CD14-positive monocyte (primary cell): ENCODE results near the gene NDUFC2. TPM values are rescaled to one million over a fixed set of nuclear protein-coding genes. Genes with fewer than 3 reads are reported as not detected.
"Not testable (repeated sequence)": the region's sequence is repeated elsewhere in the genome, so short reads cannot be mapped to it uniquely, and the experiment has no call there.

Experiments
- DNase-seq, 3 donors: peaks; one replicate each; pipeline ENCODE4 v3.0.0-alpha.2; 2011 to 2022
- H2AFZ ChIP-seq: 2 replicates; pipeline ENCODE4 v1.6.0; 2012; ENCODE audit warnings: mild to moderate bottlenecking, low read depth, low read length, inconsistent platforms; ENCODE audit not compliant: insufficient read depth, poor library complexity, severe bottlenecking
- H3K27ac ChIP-seq, 2 donors: 1 replicate in 1 of 2; 2 replicates in 1 of 2; pipeline ENCODE4 v1.5.1; 2012 to 2013; ENCODE audit warnings: low read length in 2 of 2, control low read depth in 1 of 2, inconsistent platforms in 1 of 2, low read depth in 1 of 2, mild to moderate bottlenecking in 1 of 2
- H3K27me3 ChIP-seq, 2 donors: one replicate each; pipeline versions ENCODE4 v1.6.0 to v1.6.1; 2011 to 2013; ENCODE audit warnings: low read length in 2 of 2; ENCODE audit not compliant: control insufficient read depth in 2 of 2, insufficient read depth in 2 of 2
- H3K36me3 ChIP-seq, 2 donors: replicated peaks in 1 of 2; 1 replicate in 1 of 2; 2 replicates in 1 of 2; pipeline versions ENCODE4 v1.5.1 to v1.6.1; 2012 to 2013; ENCODE audit warnings: low read length in 2 of 2, control low read depth in 1 of 2, inconsistent platforms in 1 of 2, mild to moderate bottlenecking in 1 of 2; ENCODE audit not compliant: insufficient read depth in 2 of 2, control insufficient read depth in 1 of 2
- H3K4me1 ChIP-seq, 2 donors: 1 replicate in 1 of 2; 2 replicates in 1 of 2; pipeline versions ENCODE4 v1.5.1 to v1.6.1; 2012 to 2013; ENCODE audit warnings: low read length in 2 of 2, control low read depth in 1 of 2, inconsistent platforms in 1 of 2, mild to moderate bottlenecking in 1 of 2, moderate library complexity in 1 of 2; ENCODE audit not compliant: insufficient read depth in 2 of 2, control insufficient read depth in 1 of 2
- H3K4me2 ChIP-seq: replicated peaks from 2 replicates; pipeline ENCODE3; 2012; ENCODE audit warnings: low read length, moderate library complexity, mild to moderate bottlenecking; ENCODE audit not compliant: poor library complexity, severe bottlenecking; ENCODE audit errors: extremely low read depth
- H3K4me3 ChIP-seq, 3 experiments: fragments of 200-600 bp in 1 of 3; sonication (generic) in 1 of 3; replicated peaks in 1 of 3; 1 replicate in 2 of 3; 2 replicates in 1 of 3; pipeline ENCODE4 v1.5.1; 2011 to 2013; ENCODE audit warnings: low read length in 3 of 3, mild to moderate bottlenecking in 3 of 3, control low read depth in 2 of 3, low read depth in 2 of 3, inconsistent platforms in 1 of 3, moderate library complexity in 1 of 3
- H3K79me2 ChIP-seq: 2 replicates; pipeline ENCODE4 v1.6.0; 2012; ENCODE audit warnings: mild to moderate bottlenecking, control low read depth, inconsistent platforms, low read length, moderate library complexity; ENCODE audit not compliant: insufficient read depth
- H3K9ac ChIP-seq: 2 replicates; pipeline ENCODE4 v1.6.0; 2017; ENCODE audit warnings: low read length, mild to moderate bottlenecking; ENCODE audit not compliant: insufficient read depth, poor library complexity, severe bottlenecking
- H3K9me3 ChIP-seq, 2 donors: replicated peaks in 1 of 2; 1 replicate in 1 of 2; 2 replicates in 1 of 2; pipeline versions ENCODE4 v1.5.1 to v1.6.1; 2012 to 2013; ENCODE audit warnings: low read length in 2 of 2, control low read depth in 1 of 2; ENCODE audit not compliant: control insufficient read depth in 1 of 2, insufficient read depth in 1 of 2
- H4K20me1 ChIP-seq: 2 replicates; pipeline ENCODE4 v1.6.0; 2012; ENCODE audit warnings: mild to moderate bottlenecking, low read length, control low read depth, moderate library complexity; ENCODE audit not compliant: insufficient read depth
- H3K27ac Mint-ChIP-seq, 7 donors: one replicate each; pipeline ENCODE4 v1.8.0; 2020; ENCODE audit warnings: mild to moderate bottlenecking in 7 of 7, mixed read lengths in 7 of 7, moderate library complexity in 6 of 7, inconsistent platforms in 2 of 7
- H3K27me3 Mint-ChIP-seq, 3 donors: one replicate each; pipeline ENCODE4 v1.8.0; 2021 to 2022; ENCODE audit warnings: low read depth in 3 of 3, mild to moderate bottlenecking in 3 of 3, mixed read lengths in 3 of 3, moderate library complexity in 3 of 3, inconsistent platforms in 1 of 3
- H3K36me3 Mint-ChIP-seq, 2 donors: one replicate each; pipeline ENCODE4 v1.8.0; 2020; ENCODE audit warnings: mixed read lengths in 2 of 2, inconsistent platforms in 1 of 2, mild to moderate bottlenecking in 1 of 2
- H3K4me1 Mint-ChIP-seq: one replicate; pipeline ENCODE4 v1.8.0; 2020; ENCODE audit warnings: mild to moderate bottlenecking, mixed read lengths
- H3K4me3 Mint-ChIP-seq, 2 donors: one replicate each; pipeline ENCODE4 v1.8.0; 2020; ENCODE audit warnings: mild to moderate bottlenecking in 2 of 2, mixed read lengths in 2 of 2, moderate library complexity in 1 of 2
- H3K9me3 Mint-ChIP-seq, 7 donors: one replicate each; pipeline ENCODE4 v1.8.0; 2020 to 2022; ENCODE audit warnings: mixed read lengths in 7 of 7, mild to moderate bottlenecking in 6 of 7, moderate library complexity in 6 of 7, inconsistent platforms in 2 of 7
- WGBS: methylation state at CpG from one replicate; pipeline ENCODE4 v1.1.5; 2013; ENCODE audit warnings: missing lambda C conversion rate; ENCODE audit not compliant: insufficient coverage; 5-methylcytosine and 5-hydroxymethylcytosine counted together
- intact Hi-C, 2 donors: fragments of 100-400 bp; cut with micrococcal nuclease; formaldehyde crosslinking; loops; one replicate each; pipeline versions ENCODE4 v1.15.0 to v1.15.1; 2023
- polyA plus RNA-seq, 3 donors: library from polyadenylated mRNA; depleted of rRNA in 1 of 3; unstranded in 2 of 3; stranded (reverse) in 1 of 3; fragments of 300-500 nt in 2 of 3; fragments of >200 nt in 1 of 3; fragmentation: Illumina TruSeq in 2 of 3; gene quantifications; 1 replicate in 2 of 3; 2 replicates in 1 of 3; pipeline ENCODE4 v1.2.3, GENCODE V29; 2012 to 2021
- TF ChIP-seq, protein P1 (sequence below): fragments of 200-600 bp; IDR thresholded peaks from one replicate; pipeline ENCODE4 v1.8.0; 2022; ENCODE audit warnings: antibody characterized with exemption, mild to moderate bottlenecking

The NDUFC2 gene
- polyA plus RNA-seq, 3 donors: 47.7 to 219 (median 209) TPM

DNA sequence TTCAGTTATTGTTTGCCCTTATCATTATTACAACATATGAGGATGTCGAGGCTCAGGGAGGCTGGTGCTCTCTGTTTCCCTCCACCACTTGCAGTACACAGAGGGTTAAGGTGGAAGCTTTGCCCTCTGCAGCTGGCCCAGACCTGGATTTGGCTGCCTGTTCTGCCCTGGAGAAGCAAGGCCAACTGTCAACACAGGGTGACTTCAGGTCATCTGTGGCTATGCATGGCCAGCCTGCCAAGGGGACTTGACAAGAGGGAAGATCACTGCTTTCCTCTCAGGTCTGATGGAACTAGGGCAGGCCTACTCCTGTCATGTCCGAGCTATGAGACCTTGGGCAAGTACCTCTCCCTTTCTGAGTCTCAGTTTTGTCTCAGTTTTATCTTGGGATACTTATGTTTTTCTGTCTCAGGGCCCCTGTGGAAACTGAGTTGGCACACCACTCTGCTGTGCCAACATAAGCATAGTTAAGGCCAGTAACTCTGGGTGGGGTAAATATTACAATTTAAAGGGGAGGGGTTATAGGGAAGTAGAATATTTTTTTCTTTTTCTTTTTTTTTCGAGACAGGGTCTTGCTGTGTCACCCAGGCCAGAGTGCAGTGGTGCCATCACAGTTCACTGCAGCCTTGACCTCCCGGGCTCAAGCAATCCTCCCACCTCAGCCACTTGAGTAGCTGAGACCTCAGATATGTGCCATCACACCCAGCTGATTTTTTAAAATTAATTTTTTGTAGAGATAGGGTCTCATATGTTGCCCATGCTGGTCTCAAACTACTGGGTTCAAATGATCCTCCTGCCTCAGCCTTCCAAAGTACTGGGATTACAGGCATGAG is 18.4 kb downstream of the NDUFC2 start:
- TF ChIP-seq, protein P1, sequence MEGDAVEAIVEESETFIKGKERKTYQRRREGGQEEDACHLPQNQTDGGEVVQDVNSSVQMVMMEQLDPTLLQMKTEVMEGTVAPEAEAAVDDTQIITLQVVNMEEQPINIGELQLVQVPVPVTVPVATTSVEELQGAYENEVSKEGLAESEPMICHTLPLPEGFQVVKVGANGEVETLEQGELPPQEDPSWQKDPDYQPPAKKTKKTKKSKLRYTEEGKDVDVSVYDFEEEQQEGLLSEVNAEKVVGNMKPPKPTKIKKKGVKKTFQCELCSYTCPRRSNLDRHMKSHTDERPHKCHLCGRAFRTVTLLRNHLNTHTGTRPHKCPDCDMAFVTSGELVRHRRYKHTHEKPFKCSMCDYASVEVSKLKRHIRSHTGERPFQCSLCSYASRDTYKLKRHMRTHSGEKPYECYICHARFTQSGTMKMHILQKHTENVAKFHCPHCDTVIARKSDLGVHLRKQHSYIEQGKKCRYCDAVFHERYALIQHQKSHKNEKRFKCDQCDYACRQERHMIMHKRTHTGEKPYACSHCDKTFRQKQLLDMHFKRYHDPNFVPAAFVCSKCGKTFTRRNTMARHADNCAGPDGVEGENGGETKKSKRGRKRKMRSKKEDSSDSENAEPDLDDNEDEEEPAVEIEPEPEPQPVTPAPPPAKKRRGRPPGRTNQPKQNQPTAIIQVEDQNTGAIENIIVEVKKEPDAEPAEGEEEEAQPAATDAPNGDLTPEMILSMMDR: no peak
- Histone ChIP-seq H3K9ac (no peak overlapping the region), H3K4me3 (no peak overlapping the region), H3K36me3 (no peaks in the 10 kb centered on the region), H2AFZ (no peak overlapping the region), H4K20me1 (no peaks in the 10 kb centered on the region), H3K4me2 (no peak overlapping the region), H3K79me2 (no peaks in the 10 kb centered on the region), H3K4me1 (no peaks in the 10 kb centered on the region), H3K9me3 (no peaks in the 10 kb centered on the region), H3K27ac (no peak overlapping the region), H3K27me3 (no peaks in the 10 kb centered on the region)
- WGBS: 100% methylated on average over 1 of the region's 4 CpGs
- Mint-ChIP-seq H3K36me3 (peaks cover 3 to 5% of the 10 kb centered on the region in 2 donors), H3K27ac (peak overlapping the region in 4 of 7 donors; percentile 15 to 50 (median 18)), H3K27me3 (peaks cover 0 to 1% (median 0%) of the 10 kb centered on the region in 3 donors), H3K4me3 (no peak overlapping the region), H3K4me1 (no peaks in the 10 kb centered on the region), H3K9me3 (no peaks in the 10 kb centered on the region)
- intact Hi-C loops: no loop called here
- no peak for DNase-seq

DNA sequence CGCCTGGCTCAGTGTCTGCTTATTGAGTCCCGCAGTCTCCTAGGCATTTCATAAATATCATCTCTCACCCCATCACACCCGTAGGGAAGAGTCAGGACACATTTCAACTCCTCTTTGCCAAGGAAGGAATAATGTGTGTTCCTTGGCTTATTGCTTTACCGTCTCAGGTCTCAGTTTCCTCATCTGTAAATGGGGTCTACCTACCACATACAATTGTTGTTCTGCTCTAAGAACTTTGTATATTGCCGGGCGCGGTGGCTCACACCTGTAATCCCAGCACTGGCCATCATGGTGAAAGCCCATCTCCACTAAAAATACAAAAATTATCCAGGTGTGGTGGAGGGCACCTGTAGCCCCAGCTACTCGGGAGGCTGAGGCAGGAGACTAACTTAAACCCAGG is 19.1 kb downstream of the NDUFC2 start:
- Histone ChIP-seq H3K4me2 (no peak overlapping the region), H3K36me3 (no peaks in the 10 kb centered on the region), H3K27ac (no peak overlapping the region), H2AFZ (no peak overlapping the region), H3K4me3 (no peak overlapping the region), H3K79me2 (no peaks in the 10 kb centered on the region), H3K9me3 (no peaks in the 10 kb centered on the region), H3K9ac (no peak overlapping the region), H4K20me1 (no peaks in the 10 kb centered on the region), H3K27me3 (no peaks in the 10 kb centered on the region), H3K4me1 (no peaks in the 10 kb centered on the region)
- TF ChIP-seq, protein P1: no peak
- 97% methylated on average over 5 of the region's 8 CpGs for WGBS
- no peak for DNase-seq
- Mint-ChIP-seq H3K36me3 (peaks cover 3 to 5% of the 10 kb centered on the region in 2 donors), H3K4me3 (no peak overlapping the region), H3K27ac (peak overlapping the region in 1 of 7 donors; percentile 3), H3K27me3 (peaks cover 0 to 1% (median 0%) of the 10 kb centered on the region in 3 donors), H3K4me1 (no peaks in the 10 kb centered on the region), H3K9me3 (no peaks in the 10 kb centered on the region)
- intact Hi-C loops: no loop called here

DNA sequence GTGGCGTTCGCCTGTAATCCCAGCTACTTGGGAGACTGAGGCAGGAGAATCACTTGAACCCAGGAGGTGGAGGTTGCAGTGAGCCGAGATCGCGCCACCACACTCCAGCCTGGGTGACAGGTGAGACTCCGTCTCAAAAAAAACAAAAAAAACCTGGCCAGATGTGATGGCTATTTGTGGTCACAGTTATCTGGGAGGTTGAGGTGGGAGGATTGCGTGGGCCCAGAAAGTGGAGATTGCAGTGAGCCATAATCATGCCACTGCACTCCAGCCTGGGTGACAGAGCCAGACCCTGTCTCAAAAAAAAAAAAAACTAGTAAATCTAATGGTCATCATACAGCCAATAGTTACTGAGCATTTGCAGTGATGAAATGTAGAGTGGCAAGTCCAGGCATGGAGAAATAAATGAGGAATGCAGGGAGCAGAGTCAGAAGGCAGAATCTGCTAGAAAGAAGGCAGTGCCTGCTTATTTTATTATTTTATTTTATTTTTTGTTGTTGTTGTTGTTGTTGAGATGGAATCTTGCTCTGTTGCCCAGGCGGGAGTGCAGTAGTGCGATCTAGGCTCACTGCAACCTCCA is 19.8 kb downstream of the NDUFC2 start:
- H3K4me1 ChIP-seq, H3K36me3 Mint-ChIP-seq, H3K9me3 Mint-ChIP-seq, H3K4me1 Mint-ChIP-seq, intact Hi-C loops, H3K9me3 ChIP-seq, H3K27ac Mint-ChIP-seq, H3K4me2 ChIP-seq, H2AFZ ChIP-seq, H3K9ac ChIP-seq, H3K36me3 ChIP-seq, H3K4me3 ChIP-seq, H3K27ac ChIP-seq, H3K79me2 ChIP-seq, H3K27me3 Mint-ChIP-seq, H3K27me3 ChIP-seq, H3K4me3 Mint-ChIP-seq, DNase-seq, H4K20me1 ChIP-seq: not testable (repeated sequence)
- 95% methylated on average over 4 of the region's 9 CpGs for WGBS
